GM12878 (cell line): Measurements from ENCODE around the gene ARHGEF1. TPM values are rescaled to one million over a fixed set of nuclear protein-coding genes. Genes with fewer than 3 reads are reported as not detected.

Experiments used
- ATAC-seq: fragments of 200-7000 bp; cut with Tn5 transposase; 3 replicates; pipeline ENCODE4 v1.9.1; 2020; ENCODE audit warnings: mild to moderate bottlenecking, moderate library complexity
- BruUV-seq: library from RNA; stranded (reverse); fragments of 400-500 nt; replicated peaks from 2 replicates; lab custom pipeline; 2021; lab: Mats Ljungman, UMichigan
- CTCF ChIA-PET: fragments of 300-600 bp; sonication (Branson Sonifier 250); formaldehyde crosslinking; extraction: SDS; loops from one replicate; lab custom pipeline; 2021; ENCODE audit warnings: inconsistent platforms; lab: Yijun Ruan, JAX
- POLR2A ChIA-PET: fragments of 350-600 bp; formaldehyde crosslinking; extraction: SDS; loops from one replicate; lab custom pipeline; 2021; ENCODE audit warnings: inconsistent platforms; lab: Charles Lee
- RAD21 ChIA-PET: fragments of 300-600 bp; sonication (Branson Sonifier 250); formaldehyde crosslinking; loops from one replicate; lab custom pipeline; 2023; ENCODE audit warnings: antibody characterized with exemption; ENCODE audit not compliant: unreplicated experiment; lab: Charles Lee
- SMC1A ChIA-PET: fragments of 300-600 bp; sonication (Branson Sonifier 250); formaldehyde crosslinking; loops from one replicate; lab custom pipeline; 2023; ENCODE audit not compliant: unreplicated experiment, uncharacterized antibody; lab: Charles Lee
- DNase-seq: peaks from one replicate; pipeline ENCODE4 v3.0.0-alpha.2; 2011; ENCODE audit warnings: low read depth, low spot score
- FAIRE-seq: peaks from 3 replicates; lab custom pipeline; 2011; peaks lifted over from hg19 to GRCh38; lab: Jason Lieb, UNC
- H2AFZ ChIP-seq: 2 replicates; pipeline ENCODE4 v1.6.0; 2011; ENCODE audit warnings: low read depth, low read length, control low read depth; ENCODE audit not compliant: control insufficient read depth
- H3K27ac ChIP-seq: 2 replicates; pipeline ENCODE4 v1.5.1; 2011; ENCODE audit warnings: control low read depth; ENCODE audit not compliant: control insufficient read depth, insufficient read depth
- H3K27me3 ChIP-seq, 2 experiments: replicated peaks in 1 of 2; 2 replicates each; pipeline versions ENCODE4 v1.6.0 to v1.6.1; 2011; ENCODE audit warnings: low read length in 1 of 2; ENCODE audit not compliant: control insufficient read depth in 2 of 2, insufficient read depth in 2 of 2
- H3K36me3 ChIP-seq, 2 experiments: 2 replicates each; pipeline ENCODE4 v1.5.1; 2011; ENCODE audit warnings: low read length in 1 of 2; ENCODE audit not compliant: control insufficient read depth in 2 of 2, insufficient read depth in 2 of 2
- H3K4me1 ChIP-seq: 2 replicates; pipeline ENCODE4 v1.6.1; 2011; ENCODE audit warnings: mild to moderate bottlenecking, low read length, moderate library complexity, mixed read lengths; ENCODE audit not compliant: control insufficient read depth, insufficient read depth
- H3K4me2 ChIP-seq: 2 replicates; pipeline ENCODE4 v1.6.0; 2011; ENCODE audit warnings: control low read depth; ENCODE audit not compliant: control insufficient read depth, insufficient read depth
- H3K4me3 ChIP-seq: fragments of 200-600 bp; sonication (generic); 2 replicates; pipeline ENCODE4 v1.5.1; 2016
- H3K79me2 ChIP-seq: 2 replicates; pipeline ENCODE4 v1.6.0; 2011; ENCODE audit warnings: low read length; ENCODE audit not compliant: control insufficient read depth, insufficient read depth
- H3K9ac ChIP-seq: 2 replicates; pipeline ENCODE4 v1.8.0; 2011; ENCODE audit warnings: low read length, control low read depth, mixed read lengths; ENCODE audit not compliant: control insufficient read depth, insufficient read depth
- H3K9me3 ChIP-seq: replicated peaks from 3 replicates; pipeline ENCODE4 v1.5.1; 2011; ENCODE audit warnings: mild to moderate bottlenecking, low read length; ENCODE audit not compliant: control insufficient read depth, insufficient read depth
- H4K20me1 ChIP-seq: 2 replicates; pipeline ENCODE4 v1.6.0; 2011; ENCODE audit not compliant: control insufficient read depth, insufficient read depth
- ATF7 ChIP-seq: fragments of 450-650 bp; IDR thresholded peaks from 2 replicates; pipeline ENCODE4 v1.6.1; 2016; ENCODE audit warnings: low read depth, mild to moderate bottlenecking
- BACH1 ChIP-seq: fragments of 450-650 bp; IDR thresholded peaks from 2 replicates; pipeline ENCODE4 v1.6.1; 2017; ENCODE audit warnings: mild to moderate bottlenecking, borderline replicate concordance
- EED ChIP-seq: sonication (generic); IDR thresholded peaks from 2 replicates; pipeline ENCODE4 v1.6.1; 2016; ENCODE audit warnings: antibody characterized with exemption, low read depth
- IKZF2 ChIP-seq, 2 experiments: fragments of 450-650 bp; IDR thresholded peaks; 2 replicates each; pipeline ENCODE4 v1.6.1; 2017; ENCODE audit warnings: mild to moderate bottlenecking in 2 of 2, moderate library complexity in 2 of 2
- IRF4 ChIP-seq: IDR thresholded peaks from 2 replicates; pipeline ENCODE4 v1.6.1; 2011; ENCODE audit warnings: low read depth, low read length
- MTA3 ChIP-seq: IDR thresholded peaks from 2 replicates; pipeline ENCODE4 v1.6.1; 2012; ENCODE audit warnings: low read length, inconsistent platforms, borderline replicate concordance
- POU2F2 ChIP-seq: IDR thresholded peaks from 3 replicates; pipeline ENCODE4 v1.6.1; 2011; ENCODE audit warnings: low read depth, mild to moderate bottlenecking, low read length, borderline replicate concordance
- RFX5 ChIP-seq: IDR thresholded peaks from 2 replicates; pipeline ENCODE4 v1.6.1; 2011; ENCODE audit warnings: low read depth, low read length, improper control_type of control experiment
- SMAD5 ChIP-seq: IDR thresholded peaks from 2 replicates; pipeline ENCODE4 v1.6.1; 2016; ENCODE audit warnings: antibody characterized with exemption, low read depth
- SMC3 ChIP-seq: IDR thresholded peaks from 2 replicates; pipeline ENCODE4 v1.6.1; 2011; ENCODE audit warnings: low read length, improper control_type of control experiment, borderline replicate concordance
- WGBS: methylation state at CpG from one replicate; pipeline ENCODE4 v1.1.6; 2016; ENCODE audit warnings: low lambda C conversion rate; ENCODE audit not compliant: insufficient replicate concordance, insufficient coverage; ENCODE audit errors: missing lambda C conversion rate; 5-methylcytosine and 5-hydroxymethylcytosine counted together
- in situ Hi-C: fragments of 300-500 bp; cut with MboI; formaldehyde crosslinking; loops from 9 replicates; pipeline ENCODE4 v1.14.3; 2018; ENCODE audit warnings: mixed read lengths
- intact Hi-C: fragments of 100-400 bp; cut with micrococcal nuclease; formaldehyde crosslinking; loops from one replicate; pipeline ENCODE4 v1.14.2; 2022; ENCODE audit not compliant: unreplicated experiment
- polyA plus RNA-seq, 11 experiments: library from polyadenylated mRNA; depleted of rRNA in 4 of 11; unstranded in 6 of 11; stranded (reverse) in 5 of 11; fragments of >200 nt; fragmentation: Nextera tagmentation in 4 of 11; fragmentation: Illumina TruSeq in 1 of 11; extraction: Ambion mirVana in 4 of 11; extraction: Trizol in 1 of 11; gene quantifications; 1 replicate in 1 of 11; 2 replicates in 10 of 11; pipeline versions ENCODE4 v1.2.1 to v1.2.3, GENCODE V29; 2011 to 2016; ENCODE audit warnings: inconsistent platforms in 2 of 11, missing spikeins in 2 of 11, low read depth in 1 of 11
- total RNA-seq, 4 experiments: library from RNA; depleted of rRNA in 3 of 4; stranded (reverse); fragments of >200 nt in 3 of 4; fragmentation: Illumina TruSeq in 1 of 4; extraction: Trizol in 1 of 4; gene quantifications; 2 replicates each; pipeline versions ENCODE4 v1.2.1 to v1.2.3, GENCODE V29; 2013 to 2021
- TF ChIP-seq, protein P1 (sequence below): fragments of 450-650 bp; formaldehyde crosslinking; IDR thresholded peaks from 2 replicates; pipeline ENCODE4 v1.4.0; 2022; ENCODE audit warnings: mild to moderate bottlenecking, moderate library complexity
- TF ChIP-seq, protein P2 (sequence below): IDR thresholded peaks from 2 replicates; pipeline ENCODE4 v1.6.1; 2012; ENCODE audit warnings: low read depth, low read length, improper control_type of control experiment

ARHGEF1 gene
- total and polyA plus RNA-seq, 10 of the 15 experiments (the other 5 are each of a cell fraction or from before 2014, with no cell fraction given): 1.2 to 207 (median 53.9) TPM

DNA sequence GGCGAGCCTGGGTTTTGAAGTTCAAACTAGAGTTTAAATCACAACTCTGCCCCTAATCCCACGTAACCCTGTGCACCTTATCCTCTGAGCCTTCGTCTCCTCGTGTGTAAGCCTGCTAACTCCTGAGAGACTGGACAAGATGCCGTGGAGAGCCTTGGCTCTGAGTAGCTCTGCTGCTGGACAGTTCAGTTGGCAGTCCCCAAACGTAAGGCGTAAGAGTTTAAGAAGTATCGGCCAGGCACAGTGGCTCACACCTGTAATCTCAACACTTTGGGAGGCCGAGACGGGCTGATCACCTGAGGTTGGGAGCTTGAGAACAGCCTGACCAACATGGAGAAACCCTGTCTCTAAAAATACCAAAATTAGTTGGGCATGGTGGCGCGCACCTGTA is 10.6 kb upstream of the ARHGEF1 start:
- ChIA-PET POLR2A (interaction anchor here (0.6 to 6.6 kb wide), 5 partner anchors 10 to 72 kb away, joined by 6 to 90 read pairs (median 14); partner anchors contain the start of gene RPS19), RAD21 (interaction anchor here (1.3 to 8.7 kb wide), 11 partner anchors 9 to 86 kb away, joined by 5 to 120 read pairs (median 8); partner anchors contain the start of genes ARHGEF1, RABAC1 and RPS19), SMC1A (interaction anchor here (0.7 to 8.2 kb wide), 8 partner anchors 9 to 86 kb away, joined by 3 to 57 read pairs (median 18); partner anchors contain the start of gene RPS19), CTCF (interaction anchor here (0.6 to 9.0 kb wide), 10 partner anchors 8 to 394 kb away, joined by 5 to 136 read pairs (median 26); partner anchors contain the start of genes ARHGEF1, ERFL, RABAC1 and RPS19)
- peaks cover 82% of the 10 kb centered on the region for H3K4me1 ChIP-seq
- peak; percentile 7; the same call in 1 of the 3 replicates for TF ChIP-seq POU2F2
- TF ChIP-seq SMC3: no peak
- TF ChIP-seq IKZF2 (IDR thresholded peaks at IDR 0.05): no peak
- no peak for TF ChIP-seq RFX5
- no peak for TF ChIP-seq ATF7
- TF ChIP-seq, protein P1, sequence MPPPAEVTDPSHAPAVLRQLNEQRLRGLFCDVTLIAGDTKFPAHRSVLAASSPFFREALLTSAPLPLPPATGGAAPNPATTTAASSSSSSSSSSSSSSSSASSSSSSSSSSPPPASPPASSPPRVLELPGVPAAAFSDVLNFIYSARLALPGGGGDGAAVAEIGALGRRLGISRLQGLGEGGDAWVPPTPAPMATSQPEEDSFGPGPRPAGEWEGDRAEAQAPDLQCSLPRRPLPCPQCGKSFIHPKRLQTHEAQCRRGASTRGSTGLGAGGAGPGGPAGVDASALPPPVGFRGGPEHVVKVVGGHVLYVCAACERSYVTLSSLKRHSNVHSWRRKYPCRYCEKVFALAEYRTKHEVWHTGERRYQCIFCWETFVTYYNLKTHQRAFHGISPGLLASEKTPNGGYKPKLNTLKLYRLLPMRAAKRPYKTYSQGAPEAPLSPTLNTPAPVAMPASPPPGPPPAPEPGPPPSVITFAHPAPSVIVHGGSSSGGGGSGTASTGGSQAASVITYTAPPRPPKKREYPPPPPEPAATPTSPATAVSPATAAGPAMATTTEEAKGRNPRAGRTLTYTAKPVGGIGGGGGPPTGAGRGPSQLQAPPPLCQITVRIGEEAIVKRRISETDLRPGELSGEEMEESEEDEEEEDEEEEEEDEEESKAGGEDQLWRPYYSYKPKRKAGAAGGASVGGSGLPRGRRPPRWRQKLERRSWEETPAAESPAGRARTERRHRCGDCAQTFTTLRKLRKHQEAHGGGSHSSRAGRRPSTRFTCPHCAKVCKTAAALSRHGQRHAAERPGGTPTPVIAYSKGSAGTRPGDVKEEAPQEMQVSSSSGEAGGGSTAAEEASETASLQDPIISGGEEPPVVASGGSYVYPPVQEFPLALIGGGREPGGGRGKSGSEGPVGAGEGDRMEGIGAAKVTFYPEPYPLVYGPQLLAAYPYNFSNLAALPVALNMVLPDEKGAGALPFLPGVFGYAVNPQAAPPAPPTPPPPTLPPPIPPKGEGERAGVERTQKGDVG (CRISPR knock-in tag): no peak
- TF ChIP-seq IRF4: no peak
- TF ChIP-seq SMAD5: no peak
- no peak for TF ChIP-seq BACH1
- peak; percentile 21; the same call in 1 of the 2 replicates for TF ChIP-seq MTA3
- TF ChIP-seq, protein P2, sequence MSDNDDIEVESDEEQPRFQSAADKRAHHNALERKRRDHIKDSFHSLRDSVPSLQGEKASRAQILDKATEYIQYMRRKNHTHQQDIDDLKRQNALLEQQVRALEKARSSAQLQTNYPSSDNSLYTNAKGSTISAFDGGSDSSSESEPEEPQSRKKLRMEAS: no peak
- TF ChIP-seq EED: no peak
- no peak for FAIRE-seq
- peaks cover 21% of the 10 kb centered on the region in 2 experiments for H3K36me3 ChIP-seq
- 72% methylated on average over 12 of the region's 12 CpGs for WGBS
- intact Hi-C loops (no loop called here), in situ Hi-C loops (loop anchor here (5.0 kb wide), 1 partner anchor 75 kb away; no protein-coding TSS in a partner anchor)
- peak overlapping the region; percentile 5; the same call in 1 of the 2 replicates for H3K4me2 ChIP-seq
- H3K4me3 ChIP-seq: no peak overlapping the region; the same call in 1 of the 2 replicates
- no peaks in the 10 kb centered on the region for H3K27me3 ChIP-seq
- no peak for DNase-seq
- peak overlapping the region; percentile 45; the same call in 1 of the 2 replicates for H3K9ac ChIP-seq
- H4K20me1 ChIP-seq: peaks cover 8% of the 10 kb centered on the region
- no peak for ATAC-seq
- H3K27ac ChIP-seq: peak overlapping the region; percentile 72
- peaks cover 27% of the 10 kb centered on the region for H3K79me2 ChIP-seq
- BruUV-seq: no TSS peak
- no peak overlapping the region for H2AFZ ChIP-seq
- H3K9me3 ChIP-seq: no peaks in the 10 kb centered on the region
